HepG2 (cell line): Measurements from ENCODE around the gene IL17C. TPM values are rescaled to one million over a fixed set of nuclear protein-coding genes. Genes with fewer than 3 reads are reported as not detected.

Source experiments
- ATAC-seq: fragments of 200-7000 bp; cut with Tn5 transposase; 3 replicates; pipeline ENCODE4 v1.9.1; 2020; ENCODE audit warnings: mild to moderate bottlenecking, moderate library complexity
- BruUV-seq: library from RNA; stranded (reverse); fragments of 400-500 nt; replicated peaks from 2 replicates; lab custom pipeline; 2021; lab: Mats Ljungman, UMichigan
- CTCF ChIA-PET: fragments of 300-600 bp; formaldehyde crosslinking; extraction: SDS; loops from one replicate; lab custom pipeline; 2021; ENCODE audit warnings: low total read pairs, inconsistent platforms, low intra/inter-chr PET ratio; lab: Yijun Ruan, JAX
- POLR2A ChIA-PET: fragments of 350-600 bp; sonication (Branson Sonifier 250); formaldehyde crosslinking; loops from one replicate; lab custom pipeline; 2020; ENCODE audit warnings: antibody characterized with exemption, inconsistent platforms; lab: Yijun Ruan, JAX
- DNase-seq: peaks from one replicate; pipeline ENCODE4 v3.0.0-alpha.2; 2015; ENCODE audit warnings: low spot score
- FAIRE-seq: peaks from 3 replicates; lab custom pipeline; 2011; peaks lifted over from hg19 to GRCh38; lab: Jason Lieb, UNC
- H2AFZ ChIP-seq: one replicate; pipeline ENCODE4 v1.6.1; 2011; ENCODE audit warnings: low read length, inconsistent platforms
- H3K27ac ChIP-seq: fragments of 300-600 bp; 3 replicates; pipeline ENCODE4 v1.8.0; 2011; ENCODE audit warnings: mixed run types, mild to moderate bottlenecking, mixed read lengths, low read length, inconsistent platforms; ENCODE audit not compliant: insufficient read depth; ENCODE audit errors: extremely low read length
- H3K27me3 ChIP-seq, 2 experiments: fragments of 200-600 bp in 1 of 2; 2 replicates in 1 of 2; 3 replicates in 1 of 2; pipeline versions ENCODE4 v1.6.0 to v1.8.0; 2011; ENCODE audit warnings: low read length in 2 of 2, mild to moderate bottlenecking in 2 of 2, moderate library complexity in 2 of 2, inconsistent platforms in 1 of 2; ENCODE audit not compliant: insufficient read depth in 2 of 2, control insufficient read depth in 1 of 2
- H3K36me3 ChIP-seq, 2 experiments: fragments of 200-600 bp in 1 of 2; replicated peaks in 1 of 2; 2 replicates in 1 of 2; 3 replicates in 1 of 2; pipeline versions ENCODE4 v1.5.1 to v1.8.0; 2011; ENCODE audit warnings: low read length in 2 of 2, inconsistent platforms in 1 of 2; ENCODE audit not compliant: insufficient read depth in 2 of 2, control insufficient read depth in 1 of 2
- H3K4me1 ChIP-seq: 2 replicates; pipeline ENCODE4 v1.5.1; 2012; ENCODE audit warnings: low read length, inconsistent platforms; ENCODE audit not compliant: insufficient read depth
- H3K4me2 ChIP-seq: 2 replicates; pipeline ENCODE4 v1.6.0; 2011; ENCODE audit warnings: low read depth, low read length, inconsistent platforms
- H3K4me3 ChIP-seq, 3 experiments: fragments of 200-600 bp in 1 of 3; sonication (generic), shearing (Covaris generic) in 1 of 3; replicated peaks in 1 of 3; 2 replicates each; pipeline ENCODE4 v1.5.1; 2011 to 2016; ENCODE audit warnings: low read length in 3 of 3, inconsistent platforms in 2 of 3, low read depth in 2 of 3, mild to moderate bottlenecking in 2 of 3, control low read depth in 1 of 3, mixed read lengths in 1 of 3; ENCODE audit not compliant: insufficient read depth in 1 of 3
- H3K79me2 ChIP-seq: one replicate; pipeline ENCODE4 v1.6.1; 2011; ENCODE audit warnings: low read length, inconsistent platforms; ENCODE audit not compliant: insufficient read depth
- H3K9ac ChIP-seq: 2 replicates; pipeline ENCODE4 v1.6.0; 2011; ENCODE audit warnings: mild to moderate bottlenecking, low read depth, low read length, inconsistent platforms; ENCODE audit not compliant: insufficient read depth
- H3K9me3 ChIP-seq: 2 replicates; pipeline ENCODE4 v1.5.1; 2012; ENCODE audit warnings: mild to moderate bottlenecking, low read length
- H4K20me1 ChIP-seq: 2 replicates; pipeline ENCODE4 v1.6.0; 2011; ENCODE audit warnings: inconsistent platforms, mild to moderate bottlenecking, low read length, moderate library complexity; ENCODE audit not compliant: insufficient read depth
- AGO2 ChIP-seq: fragments of 200-400 bp; formaldehyde crosslinking; optimal IDR thresholded peaks from 2 replicates; pipeline ENCODE3; 2017; ENCODE audit warnings: mild to moderate bottlenecking, low read depth, low read length, moderate library complexity
- FOXP1 ChIP-seq, 2 experiments: fragments of 450-650 bp in 1 of 2; IDR thresholded peaks; 2 replicates each; pipeline ENCODE4 v1.6.1; 2017 to 2018; ENCODE audit warnings: antibody characterized with exemption in 1 of 2
- HHEX ChIP-seq: IDR thresholded peaks from 2 replicates; pipeline ENCODE4 v1.6.1; 2016; ENCODE audit warnings: control low read depth
- HNRNPK ChIP-seq: fragments of 200-400 bp; formaldehyde crosslinking; IDR thresholded peaks from 2 replicates; pipeline ENCODE4 v1.6.1; 2018; ENCODE audit warnings: low read length, low read depth, moderate library complexity, mild to moderate bottlenecking; ENCODE audit not compliant: poor library complexity, severe bottlenecking
- KAT7 ChIP-seq: IDR thresholded peaks from 2 replicates; pipeline ENCODE4 v1.6.1; 2018; ENCODE audit warnings: borderline replicate concordance, missing compliant biosample characterization
- KLF13 ChIP-seq: sonication (generic); formaldehyde crosslinking; IDR thresholded peaks from 2 replicates; pipeline ENCODE4 v1.4.0; 2020; ENCODE audit warnings: mild to moderate bottlenecking, missing genetic modification reagents
- KMT2B ChIP-seq: IDR thresholded peaks from 2 replicates; pipeline ENCODE4 v1.6.1; 2016; ENCODE audit warnings: missing genetic modification reagents, missing compliant biosample characterization
- PCBP2 ChIP-seq: fragments of 200-400 bp; formaldehyde crosslinking; optimal IDR thresholded peaks from 2 replicates; pipeline ENCODE3; 2018; ENCODE audit warnings: low read length, low read depth; ENCODE audit not compliant: poor library complexity, severe bottlenecking
- RELA ChIP-seq: sonication (generic); formaldehyde crosslinking; IDR thresholded peaks from 2 replicates; pipeline ENCODE4 v1.4.0; 2020; ENCODE audit warnings: missing genetic modification reagents
- RFX5 ChIP-seq: IDR thresholded peaks from 2 replicates; pipeline ENCODE4 v1.6.1; 2011; ENCODE audit warnings: low read depth, low read length, improper control_type of control experiment
- SAFB2 ChIP-seq: sonication (generic); formaldehyde crosslinking; IDR thresholded peaks from 2 replicates; pipeline ENCODE4 v1.5.1; 2020; ENCODE audit warnings: missing genetic modification reagents, low read depth, mild to moderate bottlenecking, borderline replicate concordance
- SMARCE1 ChIP-seq: fragments of 450-650 bp; IDR thresholded peaks from 2 replicates; pipeline ENCODE4 v1.6.1; 2017; ENCODE audit warnings: borderline replicate concordance
- SRSF9 ChIP-seq: fragments of 200-400 bp; formaldehyde crosslinking; IDR thresholded peaks from 2 replicates; pipeline ENCODE4 v1.6.1; 2018; ENCODE audit warnings: borderline replicate concordance, mild to moderate bottlenecking, low read depth, low read length; ENCODE audit not compliant: insufficient read depth, poor library complexity, severe bottlenecking
- TEAD3 ChIP-seq: optimal IDR thresholded peaks from 2 replicates; pipeline ENCODE3; 2016; ENCODE audit warnings: borderline replicate concordance
- THAP11 ChIP-seq: IDR thresholded peaks from 2 replicates; pipeline ENCODE4 v1.6.1; 2016; ENCODE audit warnings: missing biosample characterization, missing genetic modification reagents
- ZNF326 ChIP-seq: sonication (generic); formaldehyde crosslinking; IDR thresholded peaks from 2 replicates; pipeline ENCODE4 v1.4.0; 2020; ENCODE audit warnings: missing genetic modification reagents, borderline replicate concordance
- WGBS: methylation state at CpG from one replicate; pipeline ENCODE4 v1.1.6; 2017; ENCODE audit warnings: low lambda C conversion rate; 5-methylcytosine and 5-hydroxymethylcytosine counted together
- in situ Hi-C: cut with HindIII; loops from 2 replicates; pipeline ENCODE4 v1.10.0; 2017; ENCODE audit warnings: low pct_unique_long_range_greater_than_20kb; ENCODE audit not compliant: extremely low pct_ligation_motif_present
- intact Hi-C: fragments of 100-400 bp; cut with micrococcal nuclease; formaldehyde crosslinking; loops from one replicate; pipeline ENCODE4 v1.10.0; 2022; ENCODE audit not compliant: unreplicated experiment
- polyA plus RNA-seq, 8 experiments: library from polyadenylated mRNA; depleted of rRNA in 3 of 8; stranded (reverse) in 7 of 8; unstranded in 1 of 8; fragments of >200 nt; fragmentation: Illumina TruSeq in 4 of 8; extraction: Trizol in 4 of 8; gene quantifications; 2 replicates each; pipeline versions ENCODE4 v1.2.1 to v1.2.3, GENCODE V29; 2011 to 2016; ENCODE audit warnings: low read depth in 4 of 8, missing spikeins in 1 of 8, mixed read lengths in 1 of 8; ENCODE audit not compliant: insufficient read depth in 1 of 8
- total RNA-seq, 5 experiments: library from RNA; depleted of rRNA; stranded (reverse); fragments of >200 nt; fragmentation: Illumina TruSeq; extraction: Trizol; gene quantifications; 2 replicates each; pipeline ENCODE4 v1.2.3, GENCODE V29; 2016; ENCODE audit warnings: low read depth in 1 of 5

Gene IL17C
- total and polyA plus RNA-seq, 2 of the 13 experiments (the other 11 are each of a cell fraction or from before 2014, with no cell fraction given) = not detected

GRCh38 chr16:88630941-88631340 lies 7.4 kb upstream of the IL17C start:
- ChIA-PET POLR2A (no interaction called here), CTCF (no interaction called here)
- Histone ChIP-seq H4K20me1 (peaks cover 3% of the 10 kb centered on the region; the same call in 1 of the 2 replicates), H3K36me3 (peaks cover 24 to 68% of the 10 kb centered on the region in 2 experiments), H3K27ac (no peak overlapping the region), H3K9ac (no peak overlapping the region), H3K79me2 (no peaks in the 10 kb centered on the region), H3K4me2 (no peak overlapping the region), H2AFZ (no peak overlapping the region), H3K4me1 (no peaks in the 10 kb centered on the region), H3K4me3 (no peak overlapping the region), H3K27me3 (no peaks in the 10 kb centered on the region), H3K9me3 (no peaks in the 10 kb centered on the region)
- DNase-seq (no peak), ATAC-seq (no peak), FAIRE-seq (no peak)
- no TSS peak for BruUV-seq
- intact Hi-C loops = no loop called here
- WGBS = 98% methylated on average over 23 of the region's 23 CpGs
- in situ Hi-C loops = no loop called here
- TF ChIP-seq KMT2B (no peak), ZNF326 (no peak), KAT7 (no peak), HNRNPK (no peak), FOXP1 (IDR thresholded peaks at IDR 0.05) (no peak), FOXP1 (CRISPR knock-in tag; IDR thresholded peaks at IDR 0.05) (no peak), HHEX (CRISPR knock-in tag) (no peak), SMARCE1 (no peak), AGO2 (peak; percentile 69)

GRCh38 chr16:88631384-88631783 lies 7.0 kb upstream of the IL17C start:
- no peak overlapping the region for H3K4me2 ChIP-seq
- CTCF ChIA-PET = no interaction called here
- POLR2A ChIA-PET = no interaction called here
- no peak overlapping the region for H3K27ac ChIP-seq
- peaks cover 3% of the 10 kb centered on the region; the same call in 1 of the 2 replicates for H4K20me1 ChIP-seq
- H2AFZ ChIP-seq = no peak overlapping the region
- in situ Hi-C loops (no loop called here), intact Hi-C loops (no loop called here)
- H3K4me1 ChIP-seq = no peaks in the 10 kb centered on the region
- TSS peak; percentile 56 for BruUV-seq
- DNase-seq = no peak
- no peak overlapping the region for H3K4me3 ChIP-seq
- no peak overlapping the region for H3K9ac ChIP-seq
- TF ChIP-seq PCBP2 (no peak), RELA (CRISPR knock-in tag) (no peak), RFX5 (no peak), SAFB2 (no peak), KLF13 (CRISPR knock-in tag) (no peak), TEAD3 (no peak), THAP11 (CRISPR knock-in tag) (no peak), SRSF9 (no peak)
- ATAC-seq = no peak
- H3K27me3 ChIP-seq = no peaks in the 10 kb centered on the region
- WGBS = 95% methylated on average over 16 of the region's 16 CpGs
- peaks cover 24 to 64% of the 10 kb centered on the region in 2 experiments for H3K36me3 ChIP-seq
- no peaks in the 10 kb centered on the region for H3K79me2 ChIP-seq
- no peak for FAIRE-seq
- no peaks in the 10 kb centered on the region for H3K9me3 ChIP-seq
